Measurements from ENCODE around the gene GRIN3B. TPM values are rescaled to one million over a fixed set of nuclear protein-coding genes. Genes with fewer than 3 reads are reported as not detected.

Gene GRIN3B
- total RNA-seq, 3 donors from 2014 or later, result 2.6 TPM; not detected in 2

DNA sequence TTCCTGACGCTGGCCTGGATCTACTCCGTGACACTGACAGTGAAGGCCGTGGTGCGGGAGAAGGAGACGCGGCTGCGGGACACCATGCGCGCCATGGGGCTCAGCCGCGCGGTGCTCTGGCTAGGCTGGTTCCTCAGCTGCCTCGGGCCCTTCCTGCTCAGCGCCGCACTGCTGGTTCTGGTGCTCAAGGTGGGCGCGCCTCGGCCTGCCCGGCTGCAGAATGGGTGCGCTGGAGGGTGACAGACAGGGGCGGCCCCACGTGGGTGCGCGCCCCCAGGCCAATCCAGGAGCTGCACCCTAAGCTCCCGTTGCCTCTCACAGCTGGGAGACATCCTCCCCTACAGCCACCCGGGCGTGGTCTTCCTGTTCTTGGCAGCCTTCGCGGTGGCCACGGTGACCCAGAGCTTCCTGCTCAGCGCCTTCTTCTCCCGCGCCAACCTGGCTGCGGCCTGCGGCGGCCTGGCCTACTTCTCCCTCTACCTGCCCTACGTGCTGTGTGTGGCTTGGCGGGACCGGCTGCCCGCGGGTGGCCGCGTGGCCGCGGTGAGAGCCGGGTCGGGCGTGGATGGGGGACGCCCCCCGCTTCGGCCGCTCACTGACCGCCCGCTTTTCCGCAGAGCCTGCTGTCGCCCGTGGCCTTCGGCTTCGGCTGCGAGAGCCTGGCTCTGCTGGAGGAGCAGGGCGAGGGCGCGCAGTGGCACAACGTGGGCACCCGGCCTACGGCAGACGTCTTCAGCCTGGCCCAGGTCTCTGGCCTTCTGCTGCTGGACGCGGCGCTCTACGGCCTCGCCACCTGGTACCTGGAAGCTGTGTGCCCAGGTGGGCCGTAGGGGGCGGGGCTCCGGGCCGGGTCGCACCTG is 46.8 kb downstream of the GRIN3B start:
- H3K4me3 ChIP-seq, result no peak overlapping the region
- no peaks in the 10 kb centered on the region for H3K9me3 ChIP-seq

GRCh38 chr19:1047696-1048147 is 47.5 kb downstream of the GRIN3B start:
- Histone ChIP-seq H3K36me3 (no peaks in the 10 kb centered on the region), H3K9me3 (no peaks in the 10 kb centered on the region), H3K4me1 (no peaks in the 10 kb centered on the region), H3K27ac (no peak overlapping the region), H3K4me3 (no peak overlapping the region), H3K27me3 (no peaks in the 10 kb centered on the region)
- no peak for DNase-seq (ENCODE audit: low spot score in 2 of 2)
- TF ChIP-seq POLR2AphosphoS5 (IDR thresholded peaks at IDR 0.05) (no peak), POLR2A (IDR thresholded peaks at IDR 0.05) (no peak)
- TF ChIP-seq, protein P1, sequence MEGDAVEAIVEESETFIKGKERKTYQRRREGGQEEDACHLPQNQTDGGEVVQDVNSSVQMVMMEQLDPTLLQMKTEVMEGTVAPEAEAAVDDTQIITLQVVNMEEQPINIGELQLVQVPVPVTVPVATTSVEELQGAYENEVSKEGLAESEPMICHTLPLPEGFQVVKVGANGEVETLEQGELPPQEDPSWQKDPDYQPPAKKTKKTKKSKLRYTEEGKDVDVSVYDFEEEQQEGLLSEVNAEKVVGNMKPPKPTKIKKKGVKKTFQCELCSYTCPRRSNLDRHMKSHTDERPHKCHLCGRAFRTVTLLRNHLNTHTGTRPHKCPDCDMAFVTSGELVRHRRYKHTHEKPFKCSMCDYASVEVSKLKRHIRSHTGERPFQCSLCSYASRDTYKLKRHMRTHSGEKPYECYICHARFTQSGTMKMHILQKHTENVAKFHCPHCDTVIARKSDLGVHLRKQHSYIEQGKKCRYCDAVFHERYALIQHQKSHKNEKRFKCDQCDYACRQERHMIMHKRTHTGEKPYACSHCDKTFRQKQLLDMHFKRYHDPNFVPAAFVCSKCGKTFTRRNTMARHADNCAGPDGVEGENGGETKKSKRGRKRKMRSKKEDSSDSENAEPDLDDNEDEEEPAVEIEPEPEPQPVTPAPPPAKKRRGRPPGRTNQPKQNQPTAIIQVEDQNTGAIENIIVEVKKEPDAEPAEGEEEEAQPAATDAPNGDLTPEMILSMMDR (IDR thresholded peaks at IDR 0.05), result no peak
- intact Hi-C loops (cut with DNase I; ENCODE audit: low total_unique reads), result no loop called here

More for the DNA sequence above, 46.8 kb downstream of the GRIN3B start:
- intact Hi-C loops (cut with DNase I; ENCODE audit: low total_unique reads), result no loop called here
- DNase-seq (ENCODE audit: low spot score in 2 of 2), result no peak
- TF ChIP-seq POLR2A (IDR thresholded peaks at IDR 0.05) (no peak), POLR2AphosphoS5 (IDR thresholded peaks at IDR 0.05) (no peak)
- TF ChIP-seq, protein P1 (IDR thresholded peaks at IDR 0.05), result no peak
- Histone ChIP-seq H3K36me3 (no peaks in the 10 kb centered on the region), H3K27me3 (no peaks in the 10 kb centered on the region), H3K4me1 (no peaks in the 10 kb centered on the region), H3K27ac (no peak overlapping the region)

GRCh38 chr19:1049106-1049505 is 48.9 kb downstream of the GRIN3B start:
- Histone ChIP-seq H3K9me3 (no peaks in the 10 kb centered on the region), H3K27ac (no peak overlapping the region), H3K4me1 (no peaks in the 10 kb centered on the region), H3K36me3 (no peaks in the 10 kb centered on the region), H3K27me3 (no peaks in the 10 kb centered on the region), H3K4me3 (no peak overlapping the region)
- TF ChIP-seq, protein P1 (IDR thresholded peaks at IDR 0.05), result no peak
- DNase-seq (ENCODE audit: low spot score in 2 of 2), result no peak
- intact Hi-C loops (cut with DNase I; ENCODE audit: low total_unique reads), result no loop called here

GRCh38 chr19:1049800-1050199 is 49.6 kb downstream of the GRIN3B start:
- intact Hi-C loops (cut with DNase I; ENCODE audit: low total_unique reads), result no loop called here
- no peak for DNase-seq (ENCODE audit: low spot score in 2 of 2)
- H3K27me3 ChIP-seq, result no peaks in the 10 kb centered on the region
- H3K4me3 ChIP-seq, result no peak overlapping the region
- no peaks in the 10 kb centered on the region for H3K36me3 ChIP-seq
- TF ChIP-seq, protein P1 (IDR thresholded peaks at IDR 0.05), result no peak
- no peaks in the 10 kb centered on the region for H3K4me1 ChIP-seq
- peaks cover 2 to 5% of the 10 kb centered on the region in 2 donors for H3K9me3 ChIP-seq
- no peak overlapping the region for H3K27ac ChIP-seq

DNA sequence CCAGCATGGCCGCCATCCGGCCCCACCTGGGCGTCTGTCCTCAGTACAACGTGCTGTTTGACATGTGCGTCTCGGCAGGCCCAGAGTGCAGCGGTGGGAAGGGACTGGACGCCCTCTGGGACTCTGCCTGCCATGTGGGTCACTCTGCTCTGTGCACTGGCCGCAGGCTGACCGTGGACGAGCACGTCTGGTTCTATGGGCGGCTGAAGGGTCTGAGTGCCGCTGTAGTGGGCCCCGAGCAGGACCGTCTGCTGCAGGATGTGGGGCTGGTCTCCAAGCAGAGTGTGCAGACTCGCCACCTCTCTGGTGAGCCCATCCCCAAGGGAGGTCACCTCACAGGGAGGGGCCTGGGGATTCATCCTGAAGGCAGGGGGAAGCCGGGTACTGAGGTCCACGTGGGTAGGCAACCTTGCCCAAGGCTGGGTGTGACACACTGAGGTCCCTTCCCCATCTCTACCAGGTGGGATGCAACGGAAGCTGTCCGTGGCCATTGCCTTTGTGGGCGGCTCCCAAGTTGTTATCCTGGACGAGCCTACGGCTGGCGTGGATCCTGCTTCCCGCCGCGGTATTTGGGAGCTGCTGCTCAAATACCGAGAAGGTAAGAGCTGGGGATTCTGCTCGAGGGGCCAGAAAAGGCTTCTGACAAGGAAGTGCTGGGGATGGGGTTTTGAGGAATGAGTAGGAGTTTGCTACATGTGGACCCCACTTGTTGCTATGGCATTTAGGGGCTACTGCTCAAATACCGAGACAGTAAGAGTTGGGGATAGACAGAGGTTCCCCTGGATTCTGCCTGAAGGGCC is 51.0 kb downstream of the GRIN3B start:
- DNase-seq (ENCODE audit: low spot score in 2 of 2), result no peak
- Histone ChIP-seq H3K27ac (no peak overlapping the region), H3K36me3 (no peaks in the 10 kb centered on the region), H3K27me3 (no peaks in the 10 kb centered on the region), H3K9me3 (peaks cover 13 to 18% of the 10 kb centered on the region in 2 donors), H3K4me3 (no peak overlapping the region), H3K4me1 (no peaks in the 10 kb centered on the region)
- TF ChIP-seq, protein P1 (IDR thresholded peaks at IDR 0.05), result no peak
- TF ChIP-seq POLR2AphosphoS5 (IDR thresholded peaks at IDR 0.05), result no peak
- no peak for TF ChIP-seq POLR2A (IDR thresholded peaks at IDR 0.05)
- intact Hi-C loops (cut with DNase I; ENCODE audit: low total_unique reads), result no loop called here

Measured in breast epithelium (tissue), 4 donors.